GM21619 (cell line): ENCODE data around the gene RNH1.

ENCODE experiments used
- ATAC-seq: cut with Tn5 transposase; IDR thresholded peaks from one replicate; pipeline ENCODE4 v1.9.1; 2021; ENCODE audit not compliant: unreplicated experiment

RNH1 gene

DNA sequence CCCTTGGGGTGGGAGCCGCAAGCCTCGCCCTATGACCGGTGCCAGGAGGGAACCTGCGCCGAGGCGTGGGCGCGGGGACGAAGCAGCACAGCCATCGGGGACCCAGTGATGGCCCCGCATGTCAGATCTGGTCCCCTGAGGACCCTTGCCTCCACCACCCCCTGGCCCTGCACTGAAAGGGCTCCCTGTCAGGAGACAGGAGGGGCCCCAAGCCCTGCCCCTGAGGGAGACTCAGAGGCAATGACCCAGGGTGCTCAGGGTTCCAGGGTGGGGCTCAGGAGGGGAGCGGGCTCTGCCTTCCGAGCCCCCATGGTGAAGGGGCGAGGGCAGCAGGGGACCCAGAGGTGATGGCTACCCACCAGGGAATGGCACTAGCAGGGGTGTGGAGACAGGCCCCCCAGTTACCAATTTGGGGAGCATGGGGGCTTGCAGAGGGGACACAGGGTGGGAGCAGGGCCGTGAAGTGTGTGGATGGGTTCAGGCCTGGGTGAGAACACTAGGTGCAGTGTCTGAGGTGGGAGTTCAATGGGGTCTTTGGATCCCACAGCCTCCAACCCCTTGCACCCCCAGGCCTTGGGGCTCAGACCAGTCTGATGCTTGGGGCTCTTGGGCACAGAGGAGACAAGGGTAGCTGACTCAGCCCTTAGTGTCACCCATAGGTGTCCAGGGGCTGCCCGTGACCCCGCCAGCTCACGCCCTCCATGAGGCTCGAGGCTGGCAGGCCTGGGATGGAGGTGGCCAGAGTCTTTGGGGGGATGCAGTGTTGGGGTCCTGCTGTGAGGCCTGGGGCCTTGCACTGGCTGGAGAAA is 30.8 kb upstream of the RNH1 start:
- ATAC-seq, result no peak

DNA sequence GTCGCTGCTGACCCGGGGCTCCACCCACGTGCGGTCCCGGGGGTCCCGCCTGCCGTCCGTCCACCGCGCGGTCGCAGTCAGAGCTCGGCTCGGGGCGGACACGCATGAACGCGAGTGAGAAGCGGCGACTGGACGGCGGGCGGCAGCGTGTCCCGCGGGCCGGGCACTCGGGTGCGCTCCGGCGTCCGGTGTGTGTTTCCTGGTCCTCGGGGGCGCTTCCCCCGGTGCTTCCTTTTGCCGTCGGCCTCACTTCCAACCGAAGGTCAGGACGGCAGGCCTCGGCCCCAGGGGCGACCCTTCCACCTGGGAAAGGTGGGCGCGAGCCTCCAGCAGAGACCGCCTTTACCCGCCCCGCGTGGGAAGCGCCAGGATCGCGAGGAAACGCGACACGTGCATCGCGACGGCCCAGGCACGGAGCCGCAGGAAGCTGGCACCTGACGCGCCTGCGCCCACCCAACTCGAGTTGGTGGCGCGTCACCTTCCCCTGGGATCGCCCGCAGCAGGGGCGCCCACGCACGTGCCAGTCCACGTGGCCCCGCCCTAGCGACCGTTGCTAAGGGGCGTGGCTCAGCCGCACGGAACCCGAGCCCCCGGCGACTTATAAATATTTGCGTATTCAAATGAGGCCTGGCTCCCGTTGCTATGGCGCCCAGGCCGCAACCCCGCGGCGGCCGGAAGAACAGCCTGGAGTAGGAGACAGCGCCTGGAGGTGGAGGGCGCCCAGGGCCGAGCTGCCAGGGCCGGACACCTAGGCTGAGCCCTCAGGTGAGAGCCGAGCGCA is 30.0 kb upstream of the RNH1 start, which contains the start of gene LRRC56:
Gene LRRC56 (plus strand): TSS at position 687 of the 781 bp plus-strand sequence. CDS start 3,158 bp downstream, outside the sequence.
- ATAC-seq, result peak; percentile 50

DNA sequence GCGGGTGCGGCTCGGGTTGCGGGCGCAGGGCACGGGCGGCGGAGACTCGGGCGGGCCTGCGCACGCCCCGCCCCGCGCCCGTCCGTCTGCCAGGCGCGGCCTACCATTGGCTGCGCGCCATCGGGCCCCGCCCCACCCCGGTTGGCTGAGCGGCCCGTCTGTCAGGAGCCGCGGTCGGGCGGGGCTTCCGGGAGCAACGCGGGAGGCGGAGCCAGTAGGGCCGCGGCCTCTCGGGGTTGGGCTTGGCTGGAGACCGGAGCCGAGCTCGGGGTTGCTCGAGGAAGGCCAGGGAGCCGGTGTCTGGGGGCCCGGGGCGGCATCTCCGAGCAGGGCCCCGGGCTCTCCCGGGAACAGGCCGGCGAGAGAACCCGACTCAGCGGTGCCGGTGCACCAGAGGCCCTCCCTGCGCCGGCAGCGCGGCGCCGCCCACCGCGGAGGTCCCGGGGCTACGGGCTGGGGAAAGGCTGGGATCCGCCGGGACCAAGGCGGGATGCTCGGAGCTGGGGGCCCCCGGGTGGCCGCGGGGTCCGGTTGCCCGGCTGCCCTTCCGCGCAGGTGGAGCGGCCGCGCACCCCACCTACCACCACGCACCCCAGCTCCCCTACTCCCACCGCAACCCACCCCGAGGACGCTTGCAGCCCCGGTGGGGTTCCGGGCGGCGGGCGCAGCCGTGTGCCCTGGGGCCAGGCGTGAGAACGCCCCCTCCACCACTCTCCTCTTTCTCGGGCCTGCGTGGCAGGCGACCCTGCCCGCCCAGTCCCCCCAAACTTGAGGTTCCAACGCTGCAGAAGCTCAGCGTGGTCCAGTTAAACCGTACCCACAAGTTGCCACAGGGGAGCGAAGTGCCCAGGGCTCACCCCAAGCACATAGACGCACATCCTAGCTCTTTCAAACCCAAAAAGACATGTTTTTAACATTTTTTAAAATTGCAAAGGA is 28.7 kb upstream of the RNH1 start, which contains the start of gene HRAS:
Gene HRAS (minus strand): TSS at position 58 of the 936 bp plus-strand sequence.
- peak; percentile 63 for ATAC-seq

DNA sequence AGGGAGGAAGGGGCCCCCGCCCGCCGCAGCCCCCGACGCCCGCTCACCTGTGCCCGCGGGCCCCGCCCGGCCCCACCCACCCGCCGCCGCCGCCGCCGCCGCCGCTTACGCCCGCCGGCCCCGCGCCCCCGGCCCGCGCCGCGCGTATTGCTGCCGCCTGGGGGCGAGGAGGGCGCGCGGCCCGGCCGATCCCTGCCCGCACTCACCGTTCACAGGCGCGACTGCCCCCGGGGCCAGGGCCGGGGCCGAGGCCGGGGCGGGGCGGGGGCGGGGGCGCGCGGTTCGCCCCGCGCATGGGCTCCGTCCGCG is 28.1 kb upstream of the RNH1 start:
- peak; percentile 4 for ATAC-seq

DNA sequence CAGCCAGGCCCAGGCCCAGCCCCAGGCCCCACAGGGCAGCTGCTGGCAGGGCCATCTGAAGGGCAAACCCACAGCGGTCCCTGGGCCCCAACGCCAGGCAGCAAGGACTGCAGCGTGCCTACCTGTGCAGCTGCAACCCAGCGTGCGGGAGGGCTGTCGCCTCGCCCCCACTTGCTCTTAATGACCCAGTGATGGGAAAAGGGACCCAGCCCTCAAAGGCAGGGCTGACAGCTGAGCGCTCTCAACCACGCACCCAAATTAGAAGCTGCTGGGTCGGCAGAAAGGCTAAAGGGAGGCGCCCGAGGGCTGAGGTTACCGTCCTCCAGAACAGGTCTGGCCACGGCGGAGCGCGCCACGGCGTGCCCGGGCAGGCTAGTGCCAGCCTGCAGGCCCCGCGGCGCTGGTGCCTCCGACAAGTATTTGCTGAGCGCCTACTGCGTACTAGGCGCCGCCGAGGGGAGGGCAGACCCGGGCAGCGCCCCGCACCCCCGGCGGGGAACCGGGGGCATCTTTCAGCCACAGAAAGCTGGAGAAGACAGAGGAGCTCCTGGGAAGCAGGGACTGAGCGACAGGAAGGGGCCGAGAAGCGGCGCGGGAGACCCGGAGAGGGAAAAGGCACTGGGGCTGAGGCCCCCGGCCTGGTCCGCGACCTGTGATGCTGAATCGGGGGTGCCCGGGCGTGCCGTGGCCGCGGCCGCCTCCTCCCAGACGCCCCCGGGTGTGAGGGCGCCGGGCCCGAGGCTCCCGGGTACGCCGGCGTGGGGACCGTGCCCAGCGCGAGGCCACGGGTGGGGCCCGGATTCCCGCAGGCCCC is 27.6 kb upstream of the RNH1 start:
- ATAC-seq, result peak; percentile 3

DNA sequence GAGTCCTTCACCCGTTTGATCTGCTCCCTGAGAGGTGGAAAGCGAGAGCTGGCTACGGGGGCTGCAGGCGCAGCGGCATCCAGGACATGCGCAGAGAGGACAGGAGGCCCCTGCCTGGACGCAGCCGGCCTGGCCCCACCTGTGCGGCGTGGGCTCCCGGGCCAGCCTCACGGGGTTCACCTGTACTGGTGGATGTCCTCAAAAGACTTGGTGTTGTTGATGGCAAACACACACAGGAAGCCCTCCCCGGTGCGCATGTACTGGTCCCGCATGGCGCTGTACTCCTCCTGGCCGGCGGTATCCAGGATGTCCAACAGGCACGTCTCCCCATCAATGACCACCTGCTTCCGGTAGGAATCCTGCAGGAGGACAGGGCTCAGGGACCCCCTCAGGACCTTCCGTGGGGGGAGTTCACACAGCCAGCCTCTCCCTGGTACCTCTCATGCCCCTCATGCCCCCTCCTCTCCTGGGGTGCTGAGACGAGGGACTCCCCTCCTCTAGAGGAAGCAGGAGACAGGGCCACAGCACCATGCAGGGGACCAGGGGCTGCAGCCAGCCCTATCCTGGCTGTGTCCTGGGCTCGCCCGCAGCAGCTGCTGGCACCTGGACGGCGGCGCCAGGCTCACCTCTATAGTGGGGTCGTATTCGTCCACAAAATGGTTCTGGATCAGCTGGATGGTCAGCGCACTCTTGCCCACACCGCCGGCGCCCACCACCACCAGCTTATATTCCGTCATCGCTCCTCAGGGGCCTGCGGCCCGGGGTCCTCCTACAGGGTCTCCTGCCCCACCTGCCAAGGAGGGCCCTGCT is 26.7 kb upstream of the RNH1 start:
- ATAC-seq, result no peak

DNA sequence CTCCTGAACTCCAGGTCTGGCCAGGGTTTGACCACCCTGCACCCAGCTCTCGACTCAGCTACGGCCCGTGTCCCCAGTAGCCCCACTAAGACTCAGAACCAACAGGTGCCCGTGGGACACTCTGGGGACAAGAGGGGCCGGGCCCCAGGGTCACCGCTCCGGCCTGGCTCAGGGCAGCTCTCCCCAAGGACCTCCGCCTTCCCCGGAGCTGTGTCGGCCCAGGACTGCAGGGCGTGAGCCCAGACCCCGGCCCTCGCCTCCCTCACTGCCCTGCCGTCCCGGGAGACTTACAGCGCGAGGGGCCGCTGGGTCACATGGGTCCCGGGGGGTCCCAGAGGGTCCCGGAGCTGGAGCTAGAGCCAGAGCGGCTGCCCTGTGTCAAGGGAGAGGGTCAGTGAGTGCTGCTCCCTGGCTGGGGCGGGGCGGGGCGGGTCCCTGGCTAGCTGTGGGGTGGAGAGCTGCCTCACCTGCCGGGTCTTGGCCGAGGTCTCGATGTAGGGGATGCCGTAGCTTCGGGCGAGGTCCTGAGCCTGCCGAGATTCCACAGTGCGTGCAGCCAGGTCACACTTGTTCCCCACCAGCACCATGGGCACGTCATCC is 26.0 kb upstream of the RNH1 start:
- ATAC-seq, result no peak

DNA sequence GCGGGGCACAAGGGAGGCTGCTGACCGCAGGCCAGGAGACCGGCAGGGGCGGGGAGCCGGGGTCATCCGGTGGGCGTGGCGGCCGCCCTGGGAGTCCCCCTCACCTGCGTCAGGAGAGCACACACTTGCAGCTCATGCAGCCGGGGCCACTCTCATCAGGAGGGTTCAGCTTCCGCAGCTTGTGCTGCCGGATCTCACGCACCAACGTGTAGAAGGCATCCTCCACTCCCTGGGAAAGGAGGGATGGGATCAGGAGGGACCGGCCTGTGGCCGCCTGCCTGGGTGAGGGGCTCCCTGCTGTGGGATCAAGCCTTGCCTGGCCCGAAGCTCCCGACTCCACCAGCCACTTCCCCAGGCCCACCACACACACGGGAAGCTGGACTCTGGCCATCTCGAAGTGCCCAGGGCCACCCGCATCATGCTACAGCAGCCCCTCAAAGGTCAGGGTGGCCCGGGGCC is 25.5 kb upstream of the RNH1 start:
- no peak for ATAC-seq

DNA sequence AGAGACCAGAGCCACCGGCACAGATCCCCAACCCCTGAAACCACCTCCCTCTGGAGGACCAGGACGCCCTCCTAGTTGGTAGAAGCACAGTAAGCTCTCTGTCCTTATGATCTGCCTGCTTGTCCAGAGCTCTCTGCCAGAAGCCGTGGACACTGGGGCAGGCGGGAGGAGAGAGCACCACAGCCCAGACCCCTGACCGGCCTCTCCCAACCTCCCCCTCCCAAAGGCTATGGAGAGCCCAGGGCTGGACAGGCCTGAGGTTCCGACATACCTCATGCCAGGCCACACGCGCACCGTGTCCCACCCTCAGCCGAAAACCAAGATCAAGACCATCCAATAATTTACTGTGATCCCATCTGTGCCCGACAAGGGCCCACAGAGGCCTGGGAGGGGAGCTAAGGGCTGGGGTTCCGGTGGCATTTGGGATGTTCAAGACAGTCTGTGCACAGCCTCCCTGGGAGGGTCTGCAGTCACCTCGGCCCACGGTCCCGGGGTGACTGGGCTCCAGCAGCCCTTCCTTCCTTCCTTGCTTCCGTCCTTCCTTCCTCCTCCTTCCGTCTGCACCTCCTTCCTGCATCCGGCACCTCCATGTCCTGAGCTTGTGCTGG is 25.0 kb upstream of the RNH1 start:
- ATAC-seq, result no peak

DNA sequence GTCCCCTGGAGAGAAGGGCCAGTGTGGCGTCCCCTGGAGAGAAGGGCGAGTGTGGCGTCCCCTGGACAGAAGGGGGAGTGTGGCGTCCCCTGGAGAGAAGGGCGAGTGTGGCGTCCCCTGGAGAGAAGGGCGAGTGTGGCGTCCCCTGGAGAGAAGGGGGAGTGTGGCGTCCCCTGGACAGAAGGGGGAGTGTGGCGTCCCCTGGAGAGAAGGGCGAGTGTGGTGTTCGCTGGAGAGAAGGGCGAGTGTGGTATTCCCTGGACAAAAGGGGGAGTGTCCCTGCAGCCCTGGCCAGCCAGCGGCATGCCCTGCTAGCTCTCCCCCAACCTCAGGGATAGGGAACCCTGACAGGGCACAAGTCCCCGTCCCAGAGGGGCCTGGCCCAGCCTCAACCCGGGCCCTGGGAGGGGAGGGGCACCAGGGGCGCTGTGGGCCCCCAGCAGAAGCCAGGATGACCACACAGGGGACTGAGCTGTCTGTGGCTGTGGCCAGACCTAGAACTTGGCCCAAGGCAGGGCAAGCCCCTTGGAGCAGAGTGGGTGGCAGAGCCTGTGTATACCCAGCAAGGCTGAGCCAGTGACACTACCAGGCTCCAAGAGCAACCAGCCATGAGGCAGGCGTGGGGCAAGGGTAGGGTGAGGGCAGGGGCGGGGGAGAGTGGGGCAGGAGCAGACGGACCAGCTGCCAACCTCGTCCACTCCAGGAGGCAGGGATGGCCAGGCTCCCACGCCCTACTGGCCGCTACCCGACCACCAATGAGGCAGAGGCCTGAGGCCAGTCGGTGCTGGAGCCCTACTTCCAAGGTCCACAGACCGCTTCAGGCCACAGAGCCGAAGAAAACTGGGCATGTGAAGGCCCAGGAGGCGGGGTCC is 24.2 kb upstream of the RNH1 start:
- no peak for ATAC-seq

DNA sequence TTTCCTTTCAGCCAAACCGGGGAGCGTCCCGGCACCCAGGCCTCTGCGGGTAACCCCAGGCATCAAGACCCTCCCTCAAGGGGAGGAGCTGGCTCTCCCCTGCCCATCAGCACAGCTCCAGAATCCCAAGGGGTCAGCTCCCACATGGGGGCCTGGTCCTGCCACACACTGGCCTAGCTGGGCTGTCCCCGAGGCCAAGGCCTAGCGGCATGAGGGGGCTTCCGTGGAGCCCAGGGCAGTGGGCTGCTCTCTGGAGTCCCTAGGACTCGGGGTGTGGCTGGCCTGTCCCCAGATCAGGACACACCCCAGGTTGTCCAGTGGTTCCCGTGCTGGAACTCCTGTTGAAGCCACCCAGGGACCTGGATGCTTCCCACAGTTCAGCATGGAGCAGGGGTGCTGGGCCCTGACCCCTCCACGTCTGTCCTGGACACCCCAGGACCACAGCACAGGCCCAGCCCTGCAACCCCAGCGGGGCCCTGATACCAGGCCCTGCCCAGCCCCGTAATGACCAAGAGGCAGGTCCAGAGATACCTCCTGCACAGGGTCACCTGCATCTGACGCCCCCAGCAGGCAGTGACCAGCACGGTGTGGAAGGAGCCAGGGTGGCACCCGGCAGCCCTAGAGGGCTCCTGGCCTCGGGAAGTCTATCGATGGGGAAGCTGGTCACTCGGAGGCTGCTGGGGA is 22.8 kb upstream of the RNH1 start:
- no peak for ATAC-seq

DNA sequence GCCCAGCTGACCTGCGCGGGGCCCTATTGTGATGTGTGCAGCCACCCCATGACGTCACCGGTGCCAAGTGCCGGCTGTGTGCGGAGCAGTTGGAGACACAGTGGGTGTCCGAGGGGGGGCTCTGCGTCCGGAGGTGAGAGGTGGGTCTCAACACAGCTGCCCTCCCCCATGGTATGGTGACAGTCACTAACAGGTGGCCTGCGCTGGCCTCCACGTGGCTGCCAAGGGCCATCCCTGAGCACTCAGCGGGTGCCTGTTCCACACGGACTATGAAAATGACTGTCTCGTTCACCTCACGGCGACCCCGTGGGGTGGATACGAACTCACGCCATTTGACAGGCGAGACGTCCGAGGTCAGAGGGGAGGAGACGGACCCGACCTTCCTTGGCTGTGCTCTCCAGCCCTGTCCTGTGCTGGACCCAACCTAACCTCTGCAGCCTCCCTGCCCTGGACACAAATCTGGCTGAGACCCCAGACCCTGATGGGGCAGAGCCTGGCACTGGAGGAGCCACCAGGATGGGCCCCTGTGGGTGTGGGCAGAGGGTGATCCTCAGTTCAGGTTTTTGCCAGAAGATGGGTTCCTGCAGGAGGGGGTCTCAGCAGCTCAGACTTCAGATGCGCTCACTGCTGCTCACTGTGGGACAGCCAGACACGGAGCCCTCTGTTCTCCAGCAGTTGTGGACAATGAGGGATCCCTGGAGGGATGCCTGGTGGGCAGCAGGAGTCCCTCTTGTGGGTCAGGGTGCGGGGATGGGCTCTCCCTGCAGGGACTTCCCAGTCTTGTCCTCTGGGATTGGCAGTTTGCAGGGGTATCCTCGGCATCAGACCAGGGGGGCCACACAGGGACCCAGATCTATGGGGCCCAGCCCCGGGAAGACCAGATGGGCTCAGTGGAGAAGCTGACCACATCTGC is 22.0 kb upstream of the RNH1 start:
- ATAC-seq, result no peak

DNA sequence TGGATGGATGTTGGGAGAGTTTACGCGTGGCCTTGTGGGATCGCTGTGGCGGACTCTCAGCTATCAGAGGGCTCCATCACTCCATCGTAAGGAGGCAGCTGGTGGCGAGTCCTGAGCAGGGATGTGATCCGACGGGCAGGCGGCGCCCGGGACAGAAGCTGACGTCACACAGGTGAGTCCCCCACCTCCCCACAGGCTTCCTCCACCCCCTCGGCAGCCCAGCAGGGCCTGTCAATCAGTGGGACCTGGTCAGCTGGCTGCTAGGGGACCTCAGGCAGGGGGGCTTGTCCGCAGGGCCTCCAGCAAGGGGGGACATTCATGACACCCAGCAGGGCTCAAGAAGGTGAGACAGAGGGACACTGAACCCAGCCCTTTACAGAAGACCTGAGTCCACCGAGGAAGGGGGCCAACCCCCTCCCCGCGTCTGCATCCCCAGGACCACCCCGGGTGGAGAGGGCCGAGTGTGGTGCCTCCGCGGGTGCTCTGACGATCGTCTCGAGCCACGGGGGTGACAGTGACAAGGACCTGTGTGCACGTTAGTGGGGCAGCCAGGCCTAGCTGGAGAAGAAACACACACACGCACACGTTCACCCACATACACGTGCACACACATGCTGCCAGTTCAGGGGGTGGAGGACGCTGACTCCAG is 21.2 kb upstream of the RNH1 start:
- ATAC-seq, result no peak

DNA sequence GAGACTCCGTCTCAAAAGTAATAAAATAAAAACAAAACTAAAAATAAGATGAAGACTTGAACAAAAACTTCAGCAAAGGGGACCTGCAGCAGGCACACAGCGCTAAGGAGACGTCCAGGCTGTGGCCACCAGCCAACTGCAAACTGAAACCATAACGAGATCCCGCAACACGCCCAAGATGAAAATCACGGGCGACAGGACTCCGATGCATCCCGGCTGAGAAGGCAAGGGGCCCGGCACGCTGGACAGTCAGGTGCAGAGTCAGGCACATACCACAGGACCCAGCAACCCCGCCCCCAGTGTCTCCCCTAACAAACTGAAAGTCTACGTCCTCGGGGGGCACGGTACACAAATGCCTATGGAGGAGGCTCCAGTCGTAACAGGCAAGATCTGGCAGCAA is 19.1 kb upstream of the RNH1 start:
- no peak for ATAC-seq

DNA sequence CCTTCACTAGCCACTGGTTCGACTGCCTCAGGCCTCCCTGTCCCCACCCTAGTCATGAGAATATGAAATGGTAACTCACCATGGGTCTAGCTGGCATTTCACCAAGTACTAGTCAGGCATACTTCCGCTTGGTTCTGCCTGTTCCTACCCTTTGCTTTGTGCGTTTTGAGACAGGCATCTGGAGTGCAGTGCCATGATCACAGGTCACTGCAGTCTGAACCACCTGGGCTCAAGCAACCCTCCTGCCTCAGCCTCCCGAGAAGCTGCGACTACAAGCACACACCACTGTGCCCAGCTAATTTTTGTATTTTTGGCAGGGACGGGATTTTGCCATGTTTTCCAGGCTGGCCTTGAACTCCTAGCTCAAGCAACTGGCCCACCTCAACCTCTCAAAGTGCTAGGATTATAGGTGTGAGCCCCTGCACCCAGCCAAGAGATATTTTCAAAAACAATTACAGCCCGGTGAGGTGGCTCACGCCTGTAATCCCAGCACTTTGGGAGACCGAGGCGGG is 14.2 kb upstream of the RNH1 start:
- ATAC-seq, result no peak
